ENCODE data around the gene ERF. TPM values are rescaled to one million over a fixed set of nuclear protein-coding genes. Genes with fewer than 3 reads are reported as not detected.

Gene ERF
- total and polyA plus RNA-seq, 2 donors from 2014 or later: 31.1 to 61.2 TPM

- Histone ChIP-seq H3K4me3 (ENCODE audit: low read length in 3 of 3) (peak overlapping the region; percentile 80 to 92 (median 91)), H3K4me1 (ENCODE audit: control insufficient read depth in 2 of 3, insufficient read depth in 2 of 3, low read depth in 1 of 3, low read length in 3 of 3) (peaks cover 3 to 21% (median 12%) of the 10 kb centered on the region in 3 donors), H3K9ac (ENCODE audit: low read length in 3 of 3) (peak overlapping the region; percentile 78 to 95 (median 85)), H3K9me3 (ENCODE audit: control insufficient read depth in 2 of 3, insufficient read depth in 1 of 3, low read length in 3 of 3) (no peaks in the 10 kb centered on the region), H3K27ac (ENCODE audit: low read depth in 2 of 2, low read length in 2 of 2) (peak overlapping the region; percentile 91 to 95), H3K27me3 (ENCODE audit: control insufficient read depth, insufficient read depth, low read length) (no peaks in the 10 kb centered on the region), H3K36me3 (ENCODE audit: control insufficient read depth in 2 of 3, insufficient read depth in 3 of 3, low read length in 3 of 3) (peaks cover 0 to 12% (median 6%) of the 10 kb centered on the region in 3 donors)
- FAIRE-seq (no peak), DNase-seq (peak in 2 of 5 donors; percentile 67 to 76)
- TF ChIP-seq CTCF (IDR thresholded peaks at IDR 0.05; ENCODE audit: borderline replicate concordance, extremely low read depth, insufficient read depth): no peak
- intact Hi-C loops (cut with DNase I): no loop called here
These were observed 14.8 kb upstream of the ERF start for GRCh38 chr19:42269478-42270345.

GRCh38 chr19:42268704-42269477, 14.0 kb upstream of the ERF start, which contains the start of gene CIC:
TSS of gene CIC (plus strand) at chr19:42269252. CDS start at chr19:42271784, 2,532 bp downstream.
- Histone ChIP-seq H3K4me3 (ENCODE audit: low read length in 3 of 3) (peak within 1 kb of the TSS; percentile 83 to 92 (median 91)), H3K9me3 (ENCODE audit: control insufficient read depth in 2 of 3, insufficient read depth in 1 of 3, low read length in 3 of 3) (no peaks in the 10 kb centered on the region), H3K36me3 (ENCODE audit: control insufficient read depth in 2 of 3, insufficient read depth in 3 of 3, low read length in 3 of 3) (peaks cover 0 to 8% (median 3%) of the 10 kb centered on the region in 3 donors), H3K4me1 (ENCODE audit: control insufficient read depth in 2 of 3, insufficient read depth in 2 of 3, low read depth in 1 of 3, low read length in 3 of 3) (peaks cover 3 to 21% (median 12%) of the 10 kb centered on the region in 3 donors), H3K27me3 (ENCODE audit: control insufficient read depth, insufficient read depth, low read length) (no peaks in the 10 kb centered on the region), H3K27ac (ENCODE audit: low read depth in 2 of 2, low read length in 2 of 2) (peak within 1 kb of the TSS; percentile 99), H3K9ac (ENCODE audit: low read length in 3 of 3) (peak within 1 kb of the TSS; percentile 89 to 97 (median 95))
- no peak for TF ChIP-seq CTCF (IDR thresholded peaks at IDR 0.05; ENCODE audit: borderline replicate concordance, extremely low read depth, insufficient read depth)
- DNase-seq (peak; percentile 100), FAIRE-seq (peak; percentile 99)
- intact Hi-C loops (cut with DNase I): no loop called here

- intact Hi-C loops (cut with DNase I): no loop called here
- Histone ChIP-seq H3K9ac (ENCODE audit: low read length in 3 of 3) (peak overlapping the region; percentile 89 to 97 (median 95)), H3K27me3 (ENCODE audit: control insufficient read depth, insufficient read depth, low read length) (no peaks in the 10 kb centered on the region), H3K27ac (ENCODE audit: low read depth in 2 of 2, low read length in 2 of 2) (peak overlapping the region; percentile 99), H3K4me3 (ENCODE audit: low read length in 3 of 3) (peak overlapping the region; percentile 83 to 92 (median 89)), H3K4me1 (ENCODE audit: control insufficient read depth in 2 of 3, insufficient read depth in 2 of 3, low read depth in 1 of 3, low read length in 3 of 3) (peaks cover 3 to 21% (median 12%) of the 10 kb centered on the region in 3 donors), H3K36me3 (ENCODE audit: control insufficient read depth in 2 of 3, insufficient read depth in 3 of 3, low read length in 3 of 3) (peaks cover 0 to 3% (median 0%) of the 10 kb centered on the region in 3 donors), H3K9me3 (ENCODE audit: control insufficient read depth in 2 of 3, insufficient read depth in 1 of 3, low read length in 3 of 3) (no peaks in the 10 kb centered on the region)
- peak; percentile 97 for FAIRE-seq
- no peak for TF ChIP-seq CTCF (IDR thresholded peaks at IDR 0.05; ENCODE audit: borderline replicate concordance, extremely low read depth, insufficient read depth)
- DNase-seq: peak; percentile 99 to 100 (median 100)
These were observed 13.3 kb upstream of the ERF start for GRCh38 chr19:42268142-42268703.

Measured in kidney (tissue), 14 donors.